Skin of body (tissue), 2 donors: ENCODE results near the gene AKT3. TPM values are rescaled to one million over a fixed set of nuclear protein-coding genes. Genes with fewer than 3 reads are reported as not detected.
A peak's percentile ranks its signal among the peaks of the same experiment; 100 is the strongest.
"Not testable (repeated sequence)": the region's sequence is repeated elsewhere in the genome, so short reads cannot be mapped to it uniquely, and the experiment has no call there.

Source experiments
- DNase-seq: peaks from one replicate; lab custom pipeline; 2025; lab: John Stamatoyannopoulos, UW
- total RNA-seq: library from RNA; depleted of rRNA; stranded (reverse); fragments of >200 nt; gene quantifications from one replicate; pipeline ENCODE4 v1.2.3, GENCODE V29; 2014

The AKT3 gene
- total RNA-seq, 1 donor from 2014 or later = 26.7 TPM

- DNase-seq = no peak
Measured at GRCh38 chr1:243786531-243786930, 63.5 kb downstream of the AKT3 start.

- DNase-seq = no peak
Measured at GRCh38 chr1:243784506-243784905, 65.5 kb downstream of the AKT3 start.

GRCh38 chr1:243783714-243784113, 66.3 kb downstream of the AKT3 start:
- no peak for DNase-seq

- not testable (repeated sequence) for DNase-seq
Measured at GRCh38 chr1:243772361-243773050, 77.5 kb downstream of the AKT3 start.

- no peak for DNase-seq
Measured at GRCh38 chr1:243770860-243771259, 79.2 kb downstream of the AKT3 start.

- DNase-seq = no peak
Measured at GRCh38 chr1:243765676-243766075, 84.4 kb downstream of the AKT3 start.

GRCh38 chr1:243763806-243764205, 86.2 kb downstream of the AKT3 start:
- DNase-seq = no peak

- no peak for DNase-seq
Measured at GRCh38 chr1:243758647-243759046, 91.4 kb downstream of the AKT3 start.

GRCh38 chr1:243756529-243756928, 93.5 kb downstream of the AKT3 start:
- no peak for DNase-seq

- DNase-seq = no peak
Measured at GRCh38 chr1:243754348-243754747, 95.7 kb downstream of the AKT3 start.

GRCh38 chr1:243751506-243751905, 98.5 kb downstream of the AKT3 start:
- no peak for DNase-seq

- DNase-seq = peak; percentile 73
Measured at GRCh38 chr1:243748706-243749283, 101.2 kb downstream of the AKT3 start.

- no peak for DNase-seq
Measured at GRCh38 chr1:243748227-243748626, 101.8 kb downstream of the AKT3 start.

GRCh38 chr1:243746751-243747150, 103.3 kb downstream of the AKT3 start:
- DNase-seq = no peak

GRCh38 chr1:243745356-243745755, 104.7 kb downstream of the AKT3 start:
- DNase-seq = no peak

GRCh38 chr1:243742819-243743218, 107.2 kb downstream of the AKT3 start:
- DNase-seq = no peak

GRCh38 chr1:243740255-243740999, 109.6 kb downstream of the AKT3 start:
- no peak for DNase-seq

- DNase-seq = no peak
Measured at GRCh38 chr1:243739335-243740003, 110.6 kb downstream of the AKT3 start.

- no peak for DNase-seq
Measured at GRCh38 chr1:243738020-243738419, 112.0 kb downstream of the AKT3 start.

- DNase-seq = no peak
Measured at GRCh38 chr1:243735457-243735856, 114.6 kb downstream of the AKT3 start.

GRCh38 chr1:243734308-243734695, 115.7 kb downstream of the AKT3 start:
- no peak for DNase-seq

- DNase-seq = no peak
Measured at GRCh38 chr1:243733670-243734307, 116.3 kb downstream of the AKT3 start.
